Kidney (tissue), 14 donors: ENCODE data around the gene FEV. TPM values are rescaled to one million over a fixed set of nuclear protein-coding genes. Genes with fewer than 3 reads are reported as not detected.

Experiments
- DNase-seq, 5 donors: peaks; one replicate each; pipeline ENCODE4 v3.0.0-alpha.2; 2013 to 2020
- FAIRE-seq: peaks from 2 replicates; lab custom pipeline; 2012; peaks lifted over from hg19 to GRCh38; lab: Jason Lieb, UNC
- H3K27ac ChIP-seq, 2 donors: one replicate each; pipeline ENCODE4 v1.7.0; 2013; ENCODE audit warnings: low read depth in 2 of 2, low read length in 2 of 2, inconsistent platforms in 1 of 2
- H3K27me3 ChIP-seq: one replicate; pipeline ENCODE4 v1.7.1; 2013; ENCODE audit warnings: low read length, inconsistent platforms; ENCODE audit not compliant: control insufficient read depth, insufficient read depth
- H3K36me3 ChIP-seq, 3 donors: one replicate each; pipeline versions ENCODE4 v1.7.0 to v1.7.1; 2013; ENCODE audit warnings: low read length in 3 of 3, control low read depth in 1 of 3, inconsistent platforms in 1 of 3; ENCODE audit not compliant: insufficient read depth in 3 of 3, control insufficient read depth in 2 of 3
- H3K4me1 ChIP-seq, 3 donors: one replicate each; pipeline versions ENCODE4 v1.7.0 to v1.7.1; 2013; ENCODE audit warnings: low read length in 3 of 3, inconsistent platforms in 1 of 3, low read depth in 1 of 3; ENCODE audit not compliant: control insufficient read depth in 2 of 3, insufficient read depth in 2 of 3
- H3K4me3 ChIP-seq, 3 donors: one replicate each; pipeline versions ENCODE4 v1.7.0 to v1.8.1; 2013; ENCODE audit warnings: low read length in 3 of 3, control low read depth in 1 of 3, inconsistent platforms in 1 of 3
- H3K9ac ChIP-seq, 3 donors: one replicate each; pipeline versions ENCODE4 v1.7.0 to v1.7.1; 2013; ENCODE audit warnings: low read length in 3 of 3, control low read depth in 1 of 3, inconsistent platforms in 1 of 3
- H3K9me3 ChIP-seq, 3 donors: one replicate each; pipeline versions ENCODE4 v1.7.0 to v1.7.1; 2013; ENCODE audit warnings: low read length in 3 of 3, control low read depth in 1 of 3, inconsistent platforms in 1 of 3; ENCODE audit not compliant: control insufficient read depth in 2 of 3, insufficient read depth in 1 of 3
- CTCF ChIP-seq: IDR thresholded peaks from 3 replicates; pipeline ENCODE4 v1.5.1; 2012; ENCODE audit warnings: mild to moderate bottlenecking, moderate library complexity, borderline replicate concordance; ENCODE audit not compliant: insufficient read depth; ENCODE audit errors: extremely low read depth
- intact Hi-C: fragments of 100-400 bp; cut with DNase I; formaldehyde crosslinking; loops from one replicate; pipeline ENCODE4 v1.11.1; 2022
- polyA plus RNA-seq: library from polyadenylated mRNA; stranded (reverse); fragments of 350-450 nt; fragmentation: Illumina TruSeq; extraction: RNeasy Lipid Tissue Mini Kit (QIAGEN cat#74804); gene quantifications from one replicate; pipeline ENCODE4 v1.2.3, GENCODE V29; 2014; ENCODE audit warnings: low read depth, low replicate concordance; ENCODE audit not compliant: insufficient read depth
- total RNA-seq: library from RNA; stranded (reverse); fragmentation: NEBNext Ultra II Directional; extraction: Animal tissue kit (Norgen Biotek cat#: 25700); gene quantifications from one replicate; pipeline ENCODE4 v1.2.1, GENCODE V29; 2021
- donor health status: control.
- donor health status: control.
- donor health status: control.
- donor health status: control.
- donor health status: control.
- donor health status: DM: yes; HTN: yes; CAD: no.
- donor health status: Normal renal cell carcinoma (clear cell type).

FEV gene
- total and polyA plus RNA-seq, 2 donors from 2014 or later = not detected

DNA sequence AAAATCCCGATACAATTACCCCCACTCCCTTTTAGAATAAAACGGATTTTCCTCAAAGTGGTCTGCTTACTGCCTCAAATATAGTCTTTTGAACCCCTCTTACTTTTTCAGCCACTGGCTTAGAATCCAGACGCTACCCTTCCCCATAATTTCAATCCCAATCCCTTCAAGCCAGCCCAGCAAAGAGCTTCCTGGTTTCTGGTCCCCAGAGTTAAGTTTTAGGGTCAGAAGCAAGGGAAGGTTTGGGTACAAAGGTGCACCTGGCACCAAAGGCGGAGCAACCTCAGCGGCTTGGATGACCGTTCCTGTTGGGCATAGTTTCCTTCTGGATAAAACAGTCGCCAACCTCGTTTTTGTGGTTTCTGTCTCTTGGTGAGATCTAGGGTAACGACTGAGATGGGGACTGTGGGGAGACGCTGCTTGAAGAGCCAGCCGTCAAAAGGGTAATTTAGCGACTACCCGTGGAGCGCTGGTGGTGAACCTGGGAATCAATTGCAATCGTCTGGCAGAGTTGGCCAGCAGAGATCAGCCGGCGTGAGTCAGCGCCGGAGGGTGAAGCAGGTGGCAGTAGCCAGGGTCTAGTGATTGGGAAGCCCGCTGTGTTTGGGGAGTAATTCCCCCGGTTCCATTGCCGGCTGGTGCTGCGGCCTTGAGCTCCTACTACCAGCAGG lies 1.6 kb downstream of the FEV start:
- peak in 2 of 5 donors; percentile 26 to 34 for DNase-seq
- Histone ChIP-seq H3K27ac (no peak overlapping the region), H3K4me3 (no peak overlapping the region), H3K9ac (no peak overlapping the region), H3K9me3 (no peaks in the 10 kb centered on the region), H3K36me3 (no peaks in the 10 kb centered on the region), H3K27me3 (peaks cover 55% of the 10 kb centered on the region), H3K4me1 (peaks cover 0 to 13% (median 4%) of the 10 kb centered on the region in 3 donors)
- FAIRE-seq = no peak
- intact Hi-C loops = no loop called here
- no peak for TF ChIP-seq CTCF

- H3K4me1 ChIP-seq = peaks cover 0 to 13% (median 4%) of the 10 kb centered on the region in 3 donors
- FAIRE-seq (no peak), DNase-seq (peak in 2 of 5 donors; percentile 42 to 70)
- intact Hi-C loops = no loop called here
- H3K4me3 ChIP-seq = peak overlapping the region in 1 of 3 donors; percentile 21
- peaks cover 52% of the 10 kb centered on the region for H3K27me3 ChIP-seq
- no peak overlapping the region for H3K9ac ChIP-seq
- H3K9me3 ChIP-seq = no peaks in the 10 kb centered on the region
- no peaks in the 10 kb centered on the region for H3K36me3 ChIP-seq
- H3K27ac ChIP-seq = no peak overlapping the region
- TF ChIP-seq CTCF = no peak
Observed at GRCh38 chr2:218982586-218983262, 2.3 kb downstream of the FEV start.

DNA sequence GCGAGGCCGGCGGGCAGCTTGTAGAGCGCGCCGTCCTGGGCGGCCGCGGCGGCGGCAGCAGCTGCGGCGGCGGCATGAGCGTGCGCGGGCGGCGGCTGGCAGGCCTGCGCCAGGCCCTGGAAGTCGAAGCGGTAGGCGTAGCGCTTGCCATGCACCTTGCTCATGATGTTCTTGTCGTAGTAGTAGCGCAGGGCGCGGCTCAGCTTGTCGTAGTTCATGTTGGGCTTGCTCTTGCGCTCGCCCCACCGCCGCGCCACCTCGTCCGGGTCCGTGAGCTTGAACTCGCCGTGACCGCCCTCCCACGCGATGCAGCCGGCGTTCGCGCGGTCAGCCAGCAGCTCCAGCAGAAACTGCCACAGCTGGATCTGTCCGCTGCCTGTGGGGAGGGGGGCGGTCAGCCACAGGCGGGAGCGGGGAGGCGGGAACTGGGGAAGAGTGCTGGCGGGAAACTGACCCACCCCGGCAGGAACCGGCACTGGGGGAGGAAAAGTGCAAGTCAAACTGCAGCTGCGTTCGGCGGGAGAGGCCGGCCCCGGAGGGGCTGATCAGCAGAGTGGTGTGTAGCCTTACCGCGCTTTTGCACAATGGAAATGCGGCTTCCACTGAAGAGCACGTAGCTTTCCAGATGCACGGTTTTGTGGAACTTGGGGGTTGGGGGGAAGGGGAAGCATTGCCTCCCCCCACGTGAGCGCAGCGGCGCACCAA lies 3.0 kb downstream of the FEV start:
- TF ChIP-seq CTCF = no peak
- intact Hi-C loops = no loop called here
- DNase-seq (peak; percentile 52 to 76 (median 68)), FAIRE-seq (no peak)
- Histone ChIP-seq H3K36me3 (no peaks in the 10 kb centered on the region), H3K27me3 (peaks cover 49% of the 10 kb centered on the region), H3K9me3 (no peaks in the 10 kb centered on the region), H3K27ac (no peak overlapping the region), H3K9ac (no peak overlapping the region), H3K4me1 (peaks cover 0 to 13% (median 4%) of the 10 kb centered on the region in 3 donors), H3K4me3 (peak overlapping the region in 1 of 3 donors; percentile 21)
